H7 (cell line): ENCODE results near the gene THOC6. TPM values are rescaled to one million over a fixed set of nuclear protein-coding genes. Genes with fewer than 3 reads are reported as not detected.
"Not testable (repeated sequence)": the region's sequence is repeated elsewhere in the genome, so short reads cannot be mapped to it uniquely, and the experiment has no call there.

Experiments used
- DNase-seq: peaks from one replicate; pipeline ENCODE4 v3.0.0; 2012
- H3K27me3 ChIP-seq: 2 replicates; pipeline ENCODE4 v1.6.0; 2011; ENCODE audit warnings: mild to moderate bottlenecking, low read length; ENCODE audit not compliant: control insufficient read depth, insufficient read depth
- H3K36me3 ChIP-seq: replicated peaks from 2 replicates; pipeline ENCODE4 v1.5.1; 2011; ENCODE audit warnings: low read length; ENCODE audit not compliant: control insufficient read depth, insufficient read depth
- H3K4me3 ChIP-seq: 2 replicates; pipeline ENCODE4 v1.5.1; 2011; ENCODE audit warnings: low read depth, mild to moderate bottlenecking, control low read depth, low read length, moderate library complexity; ENCODE audit not compliant: insufficient read depth
- total RNA-seq: library from RNA; depleted of rRNA; stranded (reverse); fragments of >200 nt; shearing (Covaris generic); gene quantifications from 2 replicates; pipeline ENCODE4 v1.2.3, GENCODE V29; 2014

Gene THOC6
- total RNA-seq, 1 experiment from 2014 or later = 81.4 TPM

DNA sequence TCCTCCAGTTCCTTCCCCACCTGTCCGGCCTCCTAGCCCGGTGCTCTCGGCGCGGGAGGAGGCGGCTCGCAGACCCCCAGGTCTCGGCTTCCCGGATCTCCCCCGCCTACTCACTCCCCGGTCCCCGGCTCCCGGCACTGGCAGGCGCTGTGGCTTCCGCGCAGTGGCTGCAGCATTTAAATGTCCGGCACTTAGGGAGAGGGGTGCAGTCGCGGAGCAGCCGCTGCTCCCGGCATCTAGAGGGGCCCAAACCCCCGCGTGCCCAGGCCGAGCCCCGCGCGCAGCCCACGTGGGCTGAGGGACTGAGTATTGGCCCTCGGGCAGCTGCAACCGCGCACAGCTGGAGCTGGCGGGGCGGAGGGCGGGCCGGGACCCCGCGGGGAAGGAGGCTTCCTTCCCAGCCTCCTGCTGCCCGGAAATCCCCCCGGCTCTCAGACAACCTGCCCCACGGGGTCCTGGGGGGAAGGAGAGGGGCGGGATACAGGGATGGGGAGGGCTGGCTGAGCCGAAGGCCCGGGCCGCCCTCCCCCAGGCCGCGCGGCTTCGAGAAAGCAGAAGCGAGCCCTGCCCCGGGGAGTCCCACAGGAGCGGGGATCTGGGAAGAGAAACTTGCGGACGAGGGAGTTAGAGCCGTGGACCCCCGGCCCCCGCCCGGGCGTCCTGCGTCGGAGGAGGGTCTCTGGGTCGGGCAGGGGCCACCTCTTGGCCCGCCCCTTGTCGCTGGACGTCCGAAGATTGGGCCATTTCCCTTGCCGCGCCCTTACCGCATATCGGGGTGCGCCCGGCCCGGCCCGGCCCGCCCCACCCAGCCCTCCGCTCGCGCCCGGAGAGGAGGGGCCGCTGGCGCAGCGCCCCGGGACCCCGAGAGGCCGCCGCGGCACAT lies 22.2 kb downstream of the THOC6 start, which contains the start of gene MMP25:
Gene MMP25, plus strand, starts transcription at position 804 of the 883 bp plus-strand sequence. CDS start 357 bp downstream, outside the sequence.
- Histone ChIP-seq H3K27me3 (peaks cover 15% of the 10 kb centered on the region), H3K36me3 (0 out of 2 replicates have a peak, but pooled peaks cover 1% of the 10 kb centered on the region), H3K4me3 (peak within 1 kb of the TSS; percentile 78)
- peak; percentile 95 for DNase-seq

DNA sequence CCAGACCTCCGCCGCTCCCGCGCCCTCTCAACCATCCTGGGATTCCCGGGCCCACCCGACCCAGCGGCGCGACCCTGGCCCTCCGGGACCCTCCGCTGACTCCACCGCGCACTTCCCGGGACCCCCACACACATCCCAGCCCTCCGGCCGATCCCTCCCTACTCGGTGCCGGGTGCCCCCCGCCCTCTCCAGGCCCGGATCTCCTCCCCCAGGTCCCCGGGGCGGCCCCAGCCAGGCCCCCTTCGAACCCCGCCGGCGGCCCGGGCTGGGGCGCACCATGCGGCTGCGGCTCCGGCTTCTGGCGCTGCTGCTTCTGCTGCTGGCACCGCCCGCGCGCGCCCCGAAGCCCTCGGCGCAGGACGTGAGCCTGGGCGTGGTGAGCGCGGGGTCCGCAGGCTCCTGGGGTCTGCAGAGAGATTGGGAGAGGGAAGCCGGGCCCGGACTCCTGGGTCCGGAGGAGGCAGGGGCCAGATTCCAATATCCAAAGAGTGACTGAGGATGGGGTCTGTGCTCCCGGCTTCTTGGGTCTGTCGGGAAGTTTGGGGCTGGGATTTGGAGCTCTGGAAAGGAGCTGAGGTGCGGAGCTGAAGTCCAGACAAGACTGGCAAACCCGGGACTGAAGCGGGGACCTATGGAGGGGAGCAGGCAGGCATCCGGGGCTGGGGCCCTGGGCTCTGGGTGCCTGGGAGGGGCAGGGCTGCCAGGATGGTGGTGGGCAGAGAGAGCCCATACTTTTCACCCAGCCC lies 23.0 kb downstream of the THOC6 start:
- H3K36me3 ChIP-seq = 0 out of 2 replicates have a peak, but pooled peaks cover 3% of the 10 kb centered on the region
- DNase-seq = peak; percentile 92
- peaks cover 15% of the 10 kb centered on the region for H3K27me3 ChIP-seq
- H3K4me3 ChIP-seq = peak overlapping the region; percentile 78

DNA sequence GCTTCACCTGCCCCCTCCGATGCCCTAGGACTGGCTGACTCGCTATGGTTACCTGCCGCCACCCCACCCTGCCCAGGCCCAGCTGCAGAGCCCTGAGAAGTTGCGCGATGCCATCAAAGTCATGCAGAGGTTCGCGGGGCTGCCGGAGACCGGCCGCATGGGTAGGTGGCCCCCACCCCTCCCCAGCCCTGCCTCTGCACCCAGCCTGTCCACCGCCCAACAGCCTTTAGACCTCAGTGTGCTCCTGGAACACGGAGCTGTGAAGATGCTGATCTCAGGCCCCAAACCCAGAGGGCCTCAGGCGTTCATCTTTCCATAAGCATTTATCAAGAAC lies 23.5 kb downstream of the THOC6 start:
- H3K36me3 ChIP-seq = 0 out of 2 replicates have a peak, but pooled peaks cover 3% of the 10 kb centered on the region
- DNase-seq = peak; percentile 88
- peaks cover 15% of the 10 kb centered on the region for H3K27me3 ChIP-seq
- peak overlapping the region; percentile 78 for H3K4me3 ChIP-seq

DNA sequence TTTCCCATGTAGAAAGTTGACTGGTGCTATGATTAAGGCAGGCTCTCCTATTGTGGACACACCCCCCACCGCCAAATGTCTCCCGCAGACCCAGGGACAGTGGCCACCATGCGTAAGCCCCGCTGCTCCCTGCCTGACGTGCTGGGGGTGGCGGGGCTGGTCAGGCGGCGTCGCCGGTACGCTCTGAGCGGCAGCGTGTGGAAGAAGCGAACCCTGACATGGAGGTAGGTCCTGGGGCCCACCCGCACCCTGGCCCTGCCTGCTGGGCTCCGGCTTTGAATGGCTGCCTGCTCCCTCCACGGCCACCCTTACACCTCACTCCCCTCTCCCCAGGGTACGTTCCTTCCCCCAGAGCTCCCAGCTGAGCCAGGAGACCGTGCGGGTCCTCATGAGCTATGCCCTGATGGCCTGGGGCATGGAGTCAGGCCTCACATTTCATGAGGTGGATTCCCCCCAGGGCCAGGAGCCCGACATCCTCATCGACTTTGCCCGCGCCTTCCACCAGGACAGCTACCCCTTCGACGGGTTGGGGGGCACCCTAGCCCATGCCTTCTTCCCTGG lies 26.2 kb downstream of the THOC6 start:
- no peak overlapping the region for H3K4me3 ChIP-seq
- H3K36me3 ChIP-seq = 0 out of 2 replicates have a peak, but pooled peaks cover 3% of the 10 kb centered on the region
- peaks cover 15% of the 10 kb centered on the region for H3K27me3 ChIP-seq
- no peak for DNase-seq

DNA sequence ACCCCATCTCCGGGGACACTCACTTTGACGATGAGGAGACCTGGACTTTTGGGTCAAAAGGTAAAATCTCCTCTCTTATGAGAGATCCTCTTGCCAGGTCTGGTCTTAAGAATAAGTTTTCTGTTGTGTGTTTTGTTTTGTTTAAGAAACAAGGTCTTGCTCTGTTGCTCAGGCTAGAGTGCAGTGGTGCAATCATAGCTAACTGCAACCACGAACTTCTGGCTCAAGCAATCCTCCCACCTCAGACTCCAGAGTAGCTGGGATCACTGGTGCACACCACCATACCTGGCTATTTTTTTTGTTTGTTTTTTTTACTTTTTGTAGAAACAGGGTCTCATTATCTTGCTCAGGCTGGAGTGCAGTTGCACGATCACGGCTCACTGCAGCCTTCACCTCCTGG lies 26.7 kb downstream of the THOC6 start:
- Histone ChIP-seq H3K27me3 (peaks cover 15% of the 10 kb centered on the region), H3K4me3 (no peak overlapping the region), H3K36me3 (0 out of 2 replicates have a peak, but pooled peaks cover 3% of the 10 kb centered on the region)
- DNase-seq = no peak

DNA sequence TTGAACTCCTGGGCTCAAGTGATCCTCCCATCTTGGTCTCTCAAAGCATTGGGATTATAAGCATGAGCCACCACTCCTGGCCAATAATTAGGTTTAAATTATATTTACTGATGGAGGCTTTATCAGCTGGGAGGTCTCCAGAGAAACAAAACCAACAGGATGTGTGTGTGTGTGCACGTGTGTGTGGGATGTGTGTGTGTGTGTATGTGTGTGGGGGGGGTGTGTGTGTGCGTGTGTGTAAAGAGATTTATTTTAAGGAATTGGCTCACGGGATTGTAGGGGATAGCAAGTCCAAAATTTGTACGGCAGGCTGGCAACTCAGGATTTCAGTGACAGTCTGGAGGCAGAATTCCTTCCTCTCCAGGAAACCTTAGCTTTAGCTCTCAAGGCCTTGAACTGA lies 27.2 kb downstream of the THOC6 start:
- peaks cover 12% of the 10 kb centered on the region for H3K27me3 ChIP-seq
- H3K4me3 ChIP-seq = no peak overlapping the region
- no peak for DNase-seq
- H3K36me3 ChIP-seq = 0 out of 2 replicates have a peak, but pooled peaks cover 3% of the 10 kb centered on the region

DNA sequence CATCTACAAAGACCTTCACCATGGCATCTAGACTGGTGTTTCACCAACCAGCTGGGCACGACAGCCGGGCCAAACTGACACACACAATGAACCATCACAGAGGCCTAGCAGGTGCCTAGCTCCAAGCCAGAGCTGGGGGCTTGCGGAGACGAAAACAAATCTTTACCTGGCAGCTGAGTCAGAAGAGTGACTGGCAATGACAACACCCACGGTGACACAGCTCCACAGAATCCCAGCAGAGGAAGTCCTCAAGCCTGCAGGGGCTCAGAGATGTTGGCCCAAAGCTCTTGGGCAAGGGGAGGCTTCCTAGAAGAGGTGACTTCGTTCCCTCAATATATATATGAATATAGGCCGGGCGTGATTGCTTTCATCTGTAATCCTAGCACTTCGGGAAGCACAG lies 27.7 kb downstream of the THOC6 start:
- H3K27me3 ChIP-seq = peaks cover 9% of the 10 kb centered on the region
- no peak overlapping the region for H3K4me3 ChIP-seq
- H3K36me3 ChIP-seq = 0 out of 2 replicates have a peak, but pooled peaks cover 3% of the 10 kb centered on the region
- DNase-seq = no peak

DNA sequence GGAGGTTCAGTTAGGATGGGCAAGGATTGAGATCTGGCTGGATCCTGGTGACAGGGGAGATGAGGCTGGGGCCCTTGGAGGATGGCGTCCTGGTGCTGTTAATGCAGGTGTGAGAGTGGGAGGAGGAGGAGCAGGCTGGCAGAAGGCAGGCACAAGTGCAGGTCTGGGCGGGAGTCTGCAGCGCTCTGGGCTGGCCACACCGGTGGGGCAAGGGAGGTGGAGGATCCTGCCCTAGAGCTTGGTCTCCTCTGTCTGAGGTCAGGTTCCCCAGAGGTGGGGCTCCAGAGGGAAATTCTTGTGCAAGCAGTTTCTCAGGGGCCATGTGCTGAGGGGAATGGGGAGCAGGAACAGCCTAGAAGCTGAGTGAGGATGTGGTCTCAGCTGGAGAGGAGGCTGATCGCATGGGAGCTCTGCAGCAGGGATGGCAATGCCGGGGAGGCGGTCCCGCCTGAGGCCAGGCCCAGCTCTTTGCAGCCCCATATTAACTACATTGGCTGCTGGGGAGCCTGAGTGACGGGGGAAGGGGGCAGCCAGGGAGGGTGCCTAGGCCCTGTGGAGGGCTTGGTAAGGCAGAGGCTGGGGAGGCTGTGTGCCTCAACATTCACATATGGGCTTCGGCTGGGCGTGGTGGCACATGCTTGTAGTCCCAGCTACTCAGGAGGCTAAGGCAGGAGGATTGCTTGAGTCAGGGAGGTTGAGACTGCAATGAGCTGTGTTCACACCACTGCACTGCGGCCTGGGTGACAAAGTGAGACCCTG lies 28.9 kb downstream of the THOC6 start:
- H3K36me3 ChIP-seq, DNase-seq, H3K4me3 ChIP-seq, H3K27me3 ChIP-seq: not testable (repeated sequence)

DNA sequence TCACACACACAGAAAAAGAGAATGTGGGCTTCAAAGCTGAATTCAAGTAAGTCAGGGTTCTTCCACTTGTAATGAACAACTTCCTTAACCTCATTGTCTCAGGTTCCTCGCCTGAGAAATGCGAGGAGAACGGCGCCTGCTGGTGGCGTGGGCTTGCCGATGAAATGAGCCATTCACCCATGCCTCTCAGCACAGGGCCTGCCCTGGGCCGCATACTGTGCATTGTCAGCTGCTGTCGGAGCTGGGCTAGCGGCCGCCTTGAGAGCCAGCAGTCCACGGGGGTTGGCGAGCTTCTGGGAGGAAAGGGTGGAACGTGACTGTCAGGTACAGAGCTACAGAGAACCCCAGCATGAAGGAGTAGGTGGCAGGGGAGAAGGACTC lies 29.5 kb downstream of the THOC6 start:
- not testable (repeated sequence) for DNase-seq, H3K4me3 ChIP-seq, H3K27me3 ChIP-seq, H3K36me3 ChIP-seq

DNA sequence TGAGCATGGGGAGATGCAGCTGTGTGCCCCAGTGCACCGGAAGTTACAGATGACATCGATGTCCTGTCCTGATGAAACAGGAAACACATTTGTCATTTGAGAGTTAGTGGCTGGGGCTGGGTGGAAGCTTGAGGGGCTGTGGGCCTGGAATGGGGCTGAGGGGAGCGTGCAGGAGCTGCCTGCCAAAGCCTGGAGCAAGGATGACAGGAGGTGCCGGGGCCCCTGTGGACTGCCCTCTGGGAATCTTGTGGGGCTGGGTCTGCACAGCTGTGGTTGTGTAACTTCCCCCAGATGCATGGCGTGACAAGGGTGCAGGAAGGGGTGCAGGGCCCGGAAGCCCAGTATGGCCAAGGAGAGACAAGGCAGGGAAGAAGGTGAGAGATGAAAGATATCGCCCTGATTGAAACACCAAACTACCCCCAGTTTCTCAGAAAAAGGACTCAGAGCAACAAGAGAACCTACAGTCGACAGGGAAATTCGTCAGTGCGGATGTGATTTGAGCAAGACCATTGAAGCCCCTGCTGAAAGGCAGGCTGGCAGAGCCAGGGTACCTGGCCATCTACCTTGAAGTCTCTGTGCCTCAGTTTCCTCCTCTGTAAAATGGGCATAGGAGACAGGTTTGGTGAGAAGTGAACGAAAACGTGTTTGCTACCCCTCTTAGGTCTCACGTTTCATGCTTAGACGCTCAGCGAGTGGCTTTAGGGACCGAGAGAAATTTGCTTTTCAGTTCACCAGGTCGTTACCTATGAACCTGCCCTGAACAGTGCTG lies 31.3 kb downstream of the THOC6 start:
- no peak overlapping the region for H3K4me3 ChIP-seq
- H3K36me3 ChIP-seq = 0 out of 2 replicates have a peak, but pooled peaks cover 2% of the 10 kb centered on the region
- H3K27me3 ChIP-seq = no peaks in the 10 kb centered on the region
- DNase-seq = no peak

DNA sequence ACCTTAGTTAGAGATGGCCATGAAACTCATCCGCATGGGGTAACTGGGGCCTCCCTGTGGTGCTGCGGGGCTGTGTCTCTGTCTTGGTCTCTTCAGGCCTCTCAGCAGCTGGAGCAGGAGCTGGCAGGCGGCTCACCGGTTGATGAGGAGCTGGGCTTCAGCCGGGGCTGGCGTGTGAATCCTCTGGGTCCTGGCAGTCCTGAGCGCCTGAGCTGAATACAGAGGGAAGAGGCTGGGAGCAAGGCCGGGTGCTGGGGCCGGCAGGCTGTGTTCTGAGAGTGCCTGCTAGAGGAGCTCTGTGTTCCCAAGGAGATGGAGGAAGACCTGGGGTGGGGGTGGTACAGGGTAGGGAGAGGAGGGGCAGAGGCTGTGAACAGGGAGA lies 31.9 kb downstream of the THOC6 start:
- not testable (repeated sequence) for H3K4me3 ChIP-seq, DNase-seq, H3K36me3 ChIP-seq, H3K27me3 ChIP-seq

DNA sequence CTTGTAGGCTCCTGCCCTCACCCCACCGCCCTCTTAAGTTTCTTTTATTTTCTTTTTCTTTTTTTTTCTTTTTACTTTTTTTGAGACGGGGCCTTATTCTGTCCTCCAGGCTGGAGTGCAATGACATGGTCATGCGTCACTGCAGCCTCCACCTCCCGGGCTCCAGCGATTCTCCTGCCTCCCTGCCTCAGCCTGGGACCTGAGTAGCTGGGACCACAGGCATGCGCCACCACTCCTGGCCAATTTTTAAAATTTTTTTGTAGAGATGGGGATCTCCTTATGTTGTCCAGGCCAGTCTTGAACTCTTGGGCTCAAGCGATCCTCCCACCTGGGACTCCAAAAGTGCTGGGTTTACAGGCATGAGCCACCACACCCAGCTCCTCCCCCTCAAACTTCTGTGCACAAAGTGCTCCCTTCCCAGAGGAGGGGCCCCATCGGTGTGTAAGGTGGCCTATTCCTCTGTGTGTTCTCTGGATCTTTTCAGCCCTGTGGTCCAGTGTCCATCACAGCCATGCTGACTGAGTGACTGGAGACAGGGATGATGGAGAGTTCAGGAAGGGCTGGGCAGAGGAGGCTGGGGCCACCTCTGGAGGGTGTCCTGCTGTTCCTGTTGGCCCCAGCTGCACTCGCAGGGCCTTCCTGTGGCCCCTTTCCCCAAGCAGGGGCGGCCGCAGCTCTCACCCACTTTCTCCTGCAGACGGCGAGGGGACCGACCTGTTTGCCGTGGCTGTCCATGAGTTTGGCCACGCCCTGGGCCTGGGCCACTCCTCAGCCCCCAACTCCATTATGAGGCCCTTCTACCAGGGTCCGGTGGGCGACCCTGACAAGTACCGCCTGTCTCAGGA lies 32.7 kb downstream of the THOC6 start:
- no peak for DNase-seq
- Histone ChIP-seq H3K36me3 (0 out of 2 replicates have a peak, but pooled peaks cover under 1% of the 10 kb centered on the region), H3K4me3 (no peak overlapping the region), H3K27me3 (no peaks in the 10 kb centered on the region)
